HCT116 (cell line): ENCODE measurements around the gene KASH5. TPM values are rescaled to one million over a fixed set of nuclear protein-coding genes. Genes with fewer than 3 reads are reported as not detected.

Source experiments
- ATAC-seq: fragments of 200-7000 bp; cut with Tn5 transposase; 2 replicates; pipeline ENCODE4 v1.9.1; 2020; ENCODE audit warnings: mild to moderate bottlenecking, moderate library complexity
- BruUV-seq: library from RNA; stranded (reverse); fragments of 400-500 nt; replicated peaks from 2 replicates; lab custom pipeline; 2021; lab: Mats Ljungman, UMichigan
- CTCF ChIA-PET: fragments of 300-600 bp; sonication (Branson Sonifier 250); formaldehyde crosslinking; loops from one replicate; lab custom pipeline; 2021; ENCODE audit warnings: antibody characterized with exemption; lab: Charles Lee
- POLR2A ChIA-PET: fragments of 300-600, 350-600 bp; sonication (Branson Sonifier 250); formaldehyde crosslinking; loops from one replicate; lab custom pipeline; 2021; ENCODE audit warnings: antibody characterized with exemption; lab: Charles Lee
- RAD21 ChIA-PET, 2 experiments: fragments of 300-600 bp; sonication (Branson Sonifier 250); formaldehyde crosslinking; loops; one replicate each; lab custom pipeline; 2023; ENCODE audit warnings: low total read pairs in 2 of 2; ENCODE audit not compliant: uncharacterized antibody in 2 of 2, unreplicated experiment in 2 of 2, low non-redundant PET in 1 of 2; lab: Charles Lee
- DNase-seq: peaks from one replicate; pipeline ENCODE4 v3.0.0-alpha.2; 2010; ENCODE audit warnings: low read depth, low spot score
- H2AFZ ChIP-seq: fragments of 200-600 bp; shearing (Covaris generic), sonication (generic); 2 replicates; pipeline ENCODE4 v1.6.1; 2017; ENCODE audit warnings: low read depth, mixed run types, mixed read lengths, antibody characterized with exemption, low read length; ENCODE audit not compliant: poor library complexity, severe bottlenecking
- H3K27ac ChIP-seq: 2 replicates; pipeline ENCODE4 v1.5.1; 2012; ENCODE audit warnings: low read depth, low read length
- H3K27me3 ChIP-seq: fragments of 200-600 bp; sonication (generic); 2 replicates; pipeline ENCODE4 v1.6.1; 2016; ENCODE audit warnings: mixed run types, low read length, mixed read lengths; ENCODE audit not compliant: insufficient read depth
- H3K36me3 ChIP-seq, 2 experiments: fragments of 200-500 bp in 1 of 2; fragments of 200-600 bp in 1 of 2; sonication (Bioruptor generic) in 1 of 2; sonication (generic) in 1 of 2; 2 replicates each; pipeline versions ENCODE4 v1.5.1 to v1.6.1; 2014 to 2016; ENCODE audit warnings: low read length in 2 of 2, inconsistent platforms in 1 of 2, mixed read lengths in 1 of 2, mixed run types in 1 of 2; ENCODE audit not compliant: insufficient read depth in 2 of 2, control insufficient read depth in 1 of 2
- H3K4me1 ChIP-seq, 2 experiments: fragments of 200-600 bp in 1 of 2; sonication (generic) in 1 of 2; 2 replicates each; pipeline versions ENCODE4 v1.5.1 to v1.6.1; 2012 to 2017; ENCODE audit warnings: low read length in 2 of 2, inconsistent platforms in 1 of 2, mild to moderate bottlenecking in 1 of 2, mixed read lengths in 1 of 2, mixed run types in 1 of 2, moderate library complexity in 1 of 2; ENCODE audit not compliant: insufficient read depth in 2 of 2, control insufficient read depth in 1 of 2
- H3K4me2 ChIP-seq: fragments of 200-600 bp; sonication (generic); 2 replicates; pipeline ENCODE4 v1.6.1; 2017; ENCODE audit warnings: mixed run types, low read length, mixed read lengths
- H3K4me3 ChIP-seq, 2 experiments: fragments of 200-600 bp in 1 of 2; sonication (generic) in 1 of 2; replicated peaks in 1 of 2; 2 replicates each; pipeline ENCODE4 v1.5.1; 2011 to 2016; ENCODE audit warnings: low read length in 2 of 2, control low read depth in 1 of 2, low read depth in 1 of 2, mild to moderate bottlenecking in 1 of 2, mixed read lengths in 1 of 2, mixed run types in 1 of 2
- H3K79me2 ChIP-seq: fragments of 200-600 bp; sonication (generic); 2 replicates; pipeline ENCODE4 v1.6.1; 2017; ENCODE audit warnings: mild to moderate bottlenecking, mixed run types, low read length, moderate library complexity, mixed read lengths; ENCODE audit not compliant: insufficient read depth
- H3K9ac ChIP-seq: fragments of 200-600 bp; sonication (generic); 2 replicates; pipeline ENCODE4 v1.6.1; 2016; ENCODE audit warnings: low read length, mixed read lengths
- H3K9me2 ChIP-seq: fragments of 200-600 bp; sonication (generic), shearing (Covaris generic); 2 replicates; pipeline ENCODE4 v1.6.1; 2017; ENCODE audit warnings: mixed run types, mild to moderate bottlenecking, moderate library complexity; ENCODE audit not compliant: insufficient read depth
- H3K9me3 ChIP-seq, 2 experiments: fragments of 200-500 bp in 1 of 2; fragments of 200-600 bp in 1 of 2; sonication (Bioruptor generic) in 1 of 2; sonication (generic) in 1 of 2; 2 replicates each; pipeline ENCODE4 v1.6.1; 2014 to 2017; ENCODE audit warnings: low read length in 2 of 2, mixed read lengths in 2 of 2, inconsistent platforms in 1 of 2, low read depth in 1 of 2, mild to moderate bottlenecking in 1 of 2, mixed run types in 1 of 2, moderate library complexity in 1 of 2; ENCODE audit not compliant: control insufficient read depth in 1 of 2, insufficient read depth in 1 of 2
- H4K20me1 ChIP-seq: fragments of 200-600 bp; sonication (generic), shearing (Covaris generic); 2 replicates; pipeline ENCODE4 v1.6.1; 2017; ENCODE audit warnings: mixed run types, mild to moderate bottlenecking, moderate library complexity; ENCODE audit not compliant: insufficient read depth
- POLR2AphosphoS5 ChIP-seq: IDR thresholded peaks from 2 replicates; pipeline ENCODE4 v1.6.1; 2011; ENCODE audit warnings: mild to moderate bottlenecking, low read depth, low read length, moderate library complexity
- SP1 ChIP-seq: IDR thresholded peaks from 2 replicates; pipeline ENCODE4 v1.6.1; 2012; ENCODE audit warnings: low read depth
- SRF ChIP-seq: IDR thresholded peaks from 2 replicates; pipeline ENCODE4 v1.6.1; 2012; ENCODE audit warnings: low read depth
- TCF7L2 ChIP-seq: IDR thresholded peaks from 2 replicates; pipeline ENCODE4 v1.7.0; 2011; ENCODE audit warnings: borderline replicate concordance, inconsistent platforms; ENCODE audit not compliant: insufficient read depth, insufficient read length; ENCODE audit errors: extremely low read depth
- YY1 ChIP-seq: IDR thresholded peaks from 2 replicates; pipeline ENCODE4 v1.6.1; 2011; ENCODE audit warnings: low read length, low read depth, moderate library complexity, mild to moderate bottlenecking; ENCODE audit not compliant: insufficient replicate concordance; ENCODE audit errors: extremely low read depth
- ZFX ChIP-seq: fragments of 450-650 bp; IDR thresholded peaks from 2 replicates; pipeline ENCODE4 v1.6.1; 2017
- ZNF274 ChIP-seq: fragments of 200-500 bp; sonication (Bioruptor generic); IDR thresholded peaks from 2 replicates; pipeline ENCODE4 v1.6.1; 2014; ENCODE audit warnings: mild to moderate bottlenecking, low read depth, low read length, inconsistent platforms
- intact Hi-C: fragments of 100-400 bp; cut with micrococcal nuclease; formaldehyde crosslinking; loops from 2 replicates; pipeline ENCODE4 v1.10.0; 2022
- total RNA-seq: library from RNA; stranded (reverse); gene quantifications from one replicate; pipeline ENCODE4 v1.2.1, GENCODE V29; 2021; ENCODE audit not compliant: unreplicated experiment

KASH5 gene
- total RNA-seq, 1 experiment from 2014 or later = not detected

DNA sequence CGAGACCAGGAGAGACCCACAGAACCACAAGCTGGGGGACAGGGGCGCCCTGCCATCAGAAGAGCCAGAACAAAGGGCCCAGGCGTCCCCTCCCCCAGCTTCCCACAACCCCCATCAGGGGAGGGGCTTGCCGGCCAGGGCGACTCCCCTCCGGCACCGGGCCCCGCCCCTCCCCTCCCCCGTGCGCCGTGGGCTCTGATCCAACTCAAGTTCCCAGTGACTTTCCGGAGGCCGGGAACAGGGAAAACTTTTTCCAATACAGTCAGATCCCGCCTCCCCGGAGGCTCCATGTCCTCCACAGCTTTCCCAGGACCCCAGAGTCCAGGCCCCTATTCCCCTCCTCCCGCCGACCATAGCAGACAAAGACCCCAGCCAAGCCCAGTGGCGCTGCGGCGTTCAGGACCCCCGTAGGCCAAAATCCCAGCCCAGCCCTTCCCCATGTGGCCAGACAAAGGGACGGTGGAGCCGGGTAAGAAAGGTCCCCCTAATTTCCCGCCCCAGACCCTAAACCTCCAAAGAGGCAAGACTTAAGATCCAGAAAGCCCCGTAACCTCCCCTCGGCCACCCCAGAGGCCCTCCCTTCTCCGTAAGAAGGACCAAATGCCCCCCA, 26.5 kb upstream of the KASH5 start:
- ChIA-PET CTCF (interaction anchor here (0.6 to 1.1 kb wide), 3 partner anchors 19 to 163 kb away, joined by 3 to 4 read pairs (median 4); no protein-coding TSS in a partner anchor), POLR2A (interaction anchor here (0.6 to 1.4 kb wide), 2 partner anchors 131 to 134 kb away, joined by 4 read pairs; no protein-coding TSS in a partner anchor)
- no peak overlapping the region for H2AFZ ChIP-seq

DNA sequence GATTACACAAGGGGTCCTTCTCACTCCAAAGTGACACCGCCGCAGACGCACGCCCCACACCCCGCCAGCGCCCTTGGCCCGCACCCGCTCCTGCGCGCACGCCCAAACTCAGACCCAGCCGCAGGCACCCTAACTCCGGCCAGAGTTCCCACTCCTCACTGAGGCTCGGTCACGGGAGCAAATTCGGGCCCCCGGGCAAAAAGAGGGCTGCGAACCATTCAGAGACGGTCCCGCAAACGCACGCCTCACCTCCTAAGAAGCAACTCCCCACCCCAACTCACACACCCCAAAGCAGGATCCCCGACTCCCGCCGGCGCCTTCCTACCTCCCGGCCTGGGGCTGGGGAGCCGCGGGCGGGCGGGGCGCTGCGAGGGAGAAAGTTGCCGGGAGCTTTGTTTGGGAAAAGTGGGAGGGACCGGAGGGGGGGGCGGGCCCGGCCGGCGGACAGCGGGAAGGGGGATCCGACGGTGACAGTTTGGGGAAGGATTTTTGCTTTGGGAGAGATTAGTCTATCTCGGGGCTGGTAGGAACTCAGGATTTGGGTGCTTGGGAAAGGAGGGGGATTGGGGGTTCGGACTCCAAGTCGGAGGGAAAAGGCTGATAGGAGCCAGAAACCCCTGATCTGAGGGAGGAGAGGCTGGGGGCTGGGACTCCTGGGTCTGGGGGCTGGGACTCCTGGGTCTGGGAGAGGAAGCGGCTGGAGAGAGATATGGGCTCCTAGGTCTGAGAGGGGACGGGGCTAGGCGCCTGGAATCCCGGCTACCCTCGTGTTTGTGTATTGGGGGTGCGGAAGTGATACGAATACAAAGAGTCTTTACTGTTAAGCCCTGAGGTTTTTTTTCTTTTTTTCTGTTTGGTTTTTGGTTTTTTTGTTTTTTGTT, 25.8 kb upstream of the KASH5 start, which contains the start of gene TEAD2:
TEAD2 (minus strand) TSS at position 369 of the 881 bp plus-strand sequence. CDS start 2,341 bp downstream, outside the sequence.
- CTCF ChIA-PET = interaction anchor here (0.6 to 1.1 kb wide), 5 partner anchors 20 to 211 kb away, joined by 3 to 5 read pairs (median 4); no protein-coding TSS in a partner anchor
- TF ChIP-seq POLR2AphosphoS5 = peak; percentile 55; the same call in 1 of the 2 replicates
- peak; percentile 12; the same call in 1 of the 2 replicates for TF ChIP-seq SP1
- no peak for TF ChIP-seq SRF
- TF ChIP-seq YY1 = peak; percentile 10
- peak; percentile 39; the same call in 1 of the 2 replicates for TF ChIP-seq ZFX
- TF ChIP-seq ZNF274 = no peak
- Histone ChIP-seq H3K36me3 (peaks cover 6 to 9% of the 10 kb centered on the region in 2 experiments), H3K79me2 (peaks cover 4% of the 10 kb centered on the region; the same call in 1 of the 2 replicates), H3K27me3 (no peaks in the 10 kb centered on the region), H4K20me1 (no peaks in the 10 kb centered on the region), H3K4me3 (peak within 1 kb of the TSS; percentile 93), H3K4me1 (peaks cover 10 to 27% of the 10 kb centered on the region in 2 experiments), H3K4me2 (peak within 1 kb of the TSS; percentile 100), H3K9ac (peak within 1 kb of the TSS; percentile 97), H2AFZ (peak within 1 kb of the TSS; percentile 29), H3K9me2 (no peaks in the 10 kb centered on the region), H3K9me3 (no peaks in the 10 kb centered on the region), H3K27ac (peak within 1 kb of the TSS; percentile 94)
- intact Hi-C loops = no loop called here
- RAD21 ChIA-PET = interaction anchor here in 1 of 2 experiments (0.7 kb wide), 2 partner anchors 63 to 279 kb away, joined by 7 to 8 read pairs; no protein-coding TSS in a partner anchor
- POLR2A ChIA-PET = interaction anchor here (0.5 to 1.7 kb wide), 5 partner anchors 91 to 520 kb away, joined by 3 to 14 read pairs (median 4); partner anchors contain the start of genes ALDH16A1 and RRAS
- DNase-seq (no peak), ATAC-seq (peak; percentile 13; the same call in 1 of the 2 replicates)
- TSS peak; percentile 72 for BruUV-seq

More for the DNA sequence above, 26.5 kb upstream of the KASH5 start:
- peak; percentile 55 for TF ChIP-seq POLR2AphosphoS5
- peak; percentile 54 for TF ChIP-seq SP1
- no peak for TF ChIP-seq SRF
- peak; percentile 10 for TF ChIP-seq TCF7L2
- peak; percentile 56; the same call in 1 of the 2 replicates for TF ChIP-seq ZFX
- Histone ChIP-seq H3K9ac (peak overlapping the region; percentile 97), H3K27ac (peak overlapping the region; percentile 94), H3K4me2 (peak overlapping the region; percentile 100), H3K9me2 (no peaks in the 10 kb centered on the region), H3K4me1 (peaks cover 10 to 30% of the 10 kb centered on the region in 2 experiments), H3K4me3 (peak overlapping the region; percentile 93), H4K20me1 (no peaks in the 10 kb centered on the region), H3K9me3 (no peaks in the 10 kb centered on the region), H3K36me3 (peaks cover 9 to 10% of the 10 kb centered on the region in 2 experiments), H3K27me3 (no peaks in the 10 kb centered on the region), H3K79me2 (peaks cover 4% of the 10 kb centered on the region; the same call in 1 of the 2 replicates)
- intact Hi-C loops = no loop called here
- DNase-seq (peak; percentile 56), ATAC-seq (0 out of 2 replicates have a peak, but pooled peaks have one; percentile 4)
- RAD21 ChIA-PET = no interaction called here
- BruUV-seq = no TSS peak
